Inflammatory macrophage treated with lipopolysaccharide for 1 hour (primary cell): Measurements from ENCODE around the gene IPO13.
A peak's percentile ranks its signal among the peaks of the same experiment; 100 is the strongest.

ENCODE experiments used
- DNase-seq, 2 donors: peaks; one replicate each; pipeline ENCODE4 v3.0.0-alpha.2; 2020 to 2022

The IPO13 gene

GRCh38 chr1:43930168-43930948, 16.4 kb upstream of the IPO13 start:
- no peak for DNase-seq

GRCh38 chr1:43930949-43931275, 15.8 kb upstream of the IPO13 start:
- DNase-seq, result no peak

- DNase-seq, result no peak
Observed at GRCh38 chr1:43931711-43932660, 14.8 kb upstream of the IPO13 start.

DNA sequence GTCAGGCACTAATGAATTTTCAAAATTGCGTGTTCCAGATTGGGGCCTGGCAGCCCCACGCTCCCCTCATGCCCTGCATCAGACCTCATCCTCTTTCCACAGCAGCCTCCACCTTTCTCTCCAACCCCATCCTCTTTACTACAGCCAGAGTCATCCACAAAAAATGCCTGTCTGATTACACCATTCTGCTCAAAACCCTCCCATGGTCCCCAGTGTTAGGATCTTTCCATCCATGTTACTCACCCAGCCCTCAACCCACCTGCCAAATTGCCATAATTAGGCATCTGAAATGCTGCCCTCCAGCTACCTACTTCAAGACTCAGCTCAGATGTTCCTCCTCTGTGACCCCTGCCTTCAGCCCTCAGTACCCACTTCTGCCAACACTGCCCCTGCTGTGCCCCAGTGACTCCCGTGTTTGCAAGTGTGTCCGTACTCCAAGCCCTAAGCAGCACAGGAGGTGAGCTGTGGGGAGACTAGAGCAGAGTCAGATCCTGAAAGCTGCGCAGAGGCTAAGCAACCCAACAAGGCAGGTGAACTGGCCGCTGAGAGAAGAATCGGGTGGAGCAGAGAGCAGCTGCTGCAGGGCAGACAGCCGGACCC, 13.9 kb upstream of the IPO13 start:
- no peak for DNase-seq

DNA sequence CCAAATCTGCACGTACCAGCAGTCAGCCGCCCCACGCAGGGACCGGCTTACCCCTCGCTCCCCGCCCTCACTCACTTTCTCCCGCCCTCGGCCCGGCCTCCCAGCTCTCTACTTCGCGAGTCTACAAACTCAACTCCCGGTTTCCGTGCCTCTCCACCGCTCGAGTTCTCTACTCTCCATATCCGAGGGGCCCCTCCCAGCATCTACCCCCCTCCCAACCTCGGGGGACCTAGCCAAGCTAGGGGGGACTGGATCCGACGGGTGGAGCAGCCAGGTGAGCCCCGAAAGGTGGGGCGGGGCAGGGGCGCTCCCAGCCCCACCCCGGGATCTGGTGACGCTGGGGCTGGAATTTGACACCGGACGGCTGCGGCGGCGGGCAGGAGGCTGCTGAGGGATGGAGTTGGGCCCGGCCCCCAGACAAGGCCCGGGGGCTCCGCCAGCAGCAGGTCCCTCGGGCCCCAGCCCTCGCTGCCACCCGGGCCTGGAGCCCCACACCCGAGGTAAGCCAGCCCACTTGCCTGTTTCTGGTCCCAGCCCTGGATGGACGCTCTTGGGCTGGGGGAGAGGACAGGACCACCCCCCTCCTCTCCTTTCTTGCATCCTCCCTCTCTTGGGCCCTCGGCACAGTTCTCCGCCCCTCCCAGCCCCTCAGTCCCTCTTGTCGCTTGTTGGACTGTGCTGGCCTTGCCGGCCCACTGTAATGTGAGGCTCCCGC, 13.2 kb upstream of the IPO13 start, which contains the start of gene ARTN:
ARTN (plus strand) TSS at position 416 of the 715 bp plus-strand sequence. CDS start 1,856 bp downstream, outside the sequence.
- no peak for DNase-seq

- peak; percentile 39 to 78 for DNase-seq
Observed at GRCh38 chr1:43934101-43934985, 12.4 kb upstream of the IPO13 start.

DNA sequence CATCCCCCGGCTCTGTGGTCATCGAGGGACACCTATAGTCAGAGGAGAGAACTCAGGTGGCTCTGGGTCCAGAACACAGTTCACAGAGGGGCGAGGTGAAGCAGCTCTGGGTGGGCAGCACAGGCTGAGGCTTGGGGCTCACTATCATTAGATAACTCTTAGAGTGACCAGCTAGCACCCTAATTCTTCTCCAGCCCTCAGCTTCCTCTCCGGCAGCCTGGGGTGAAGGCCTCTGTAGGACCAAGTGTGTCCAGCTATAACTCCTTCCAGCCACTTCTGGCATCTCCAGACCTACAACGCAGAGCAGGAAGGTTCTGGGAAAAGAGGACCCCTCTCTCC, 11.8 kb upstream of the IPO13 start:
- DNase-seq, result no peak

DNA sequence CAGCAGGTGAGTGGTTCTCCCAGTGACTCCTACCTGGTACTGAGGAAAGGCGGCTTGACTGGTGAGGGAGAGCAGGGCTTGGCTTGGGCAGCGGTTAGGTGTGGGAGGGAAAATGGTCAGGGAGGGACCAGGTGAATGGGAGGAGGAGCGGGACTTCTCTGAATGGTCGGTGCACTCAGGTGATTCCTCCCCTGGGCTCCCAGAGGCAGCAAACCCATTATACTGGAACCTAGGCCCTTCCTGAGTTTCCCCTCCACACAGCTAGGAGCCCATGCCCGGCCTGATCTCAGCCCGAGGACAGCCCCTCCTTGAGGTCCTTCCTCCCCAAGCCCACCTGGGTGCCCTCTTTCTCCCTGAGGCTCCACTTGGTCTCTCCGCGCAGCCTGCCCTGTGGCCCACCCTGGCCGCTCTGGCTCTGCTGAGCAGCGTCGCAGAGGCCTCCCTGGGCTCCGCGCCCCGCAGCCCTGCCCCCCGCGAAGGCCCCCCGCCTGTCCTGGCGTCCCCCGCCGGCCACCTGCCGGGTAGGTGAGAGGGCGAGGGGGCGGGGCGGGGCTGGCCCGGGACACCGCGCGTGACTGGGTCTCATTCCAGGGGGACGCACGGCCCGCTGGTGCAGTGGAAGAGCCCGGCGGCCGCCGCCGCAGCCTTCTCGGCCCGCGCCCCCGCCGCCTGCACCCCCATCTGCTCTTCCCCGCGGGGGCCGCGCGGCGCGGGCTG, 10.9 kb upstream of the IPO13 start:
- no peak for DNase-seq

- peak; percentile 33 for DNase-seq
Observed at GRCh38 chr1:43936431-43937151, 10.2 kb upstream of the IPO13 start.

GRCh38 chr1:43937179-43937865, 9.4 kb upstream of the IPO13 start:
- no peak for DNase-seq

GRCh38 chr1:43938383-43938782, 8.4 kb upstream of the IPO13 start:
- DNase-seq, result no peak

GRCh38 chr1:43938892-43939587, 7.7 kb upstream of the IPO13 start:
- DNase-seq, result no peak

- peak in 1 of 2 donors; percentile 21 for DNase-seq
Observed at GRCh38 chr1:43942411-43942810, 4.3 kb upstream of the IPO13 start.

- DNase-seq, result no peak
Observed at GRCh38 chr1:43944860-43945259, 1.9 kb upstream of the IPO13 start.

DNA sequence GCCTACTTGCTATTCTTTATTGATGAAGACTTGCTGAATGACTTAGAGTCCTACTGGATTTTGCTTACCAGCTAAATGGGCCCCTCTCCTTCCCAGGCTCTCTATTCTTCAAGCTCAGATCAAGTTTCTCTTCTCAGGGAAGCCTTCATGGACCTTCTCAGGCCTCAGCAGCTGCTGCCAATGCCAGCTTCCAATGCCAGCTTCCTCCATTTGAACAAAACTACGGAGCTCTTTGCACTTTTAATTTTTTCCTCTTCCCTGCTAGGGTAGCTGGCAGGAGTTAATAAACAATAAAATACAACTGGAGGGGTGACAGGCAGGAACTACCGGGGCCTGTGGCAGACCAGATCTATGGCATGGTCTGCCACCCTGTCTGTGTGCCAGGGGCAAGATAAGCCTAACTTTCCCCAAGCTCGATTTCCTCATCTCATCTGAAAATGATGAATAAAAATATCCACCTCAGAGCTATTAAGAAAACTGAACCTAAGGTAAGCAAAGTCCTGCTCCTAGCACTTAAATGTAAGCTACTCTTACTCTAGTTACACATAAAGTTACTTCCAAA, 995 bp upstream of the IPO13 start:
- no peak for DNase-seq

DNA sequence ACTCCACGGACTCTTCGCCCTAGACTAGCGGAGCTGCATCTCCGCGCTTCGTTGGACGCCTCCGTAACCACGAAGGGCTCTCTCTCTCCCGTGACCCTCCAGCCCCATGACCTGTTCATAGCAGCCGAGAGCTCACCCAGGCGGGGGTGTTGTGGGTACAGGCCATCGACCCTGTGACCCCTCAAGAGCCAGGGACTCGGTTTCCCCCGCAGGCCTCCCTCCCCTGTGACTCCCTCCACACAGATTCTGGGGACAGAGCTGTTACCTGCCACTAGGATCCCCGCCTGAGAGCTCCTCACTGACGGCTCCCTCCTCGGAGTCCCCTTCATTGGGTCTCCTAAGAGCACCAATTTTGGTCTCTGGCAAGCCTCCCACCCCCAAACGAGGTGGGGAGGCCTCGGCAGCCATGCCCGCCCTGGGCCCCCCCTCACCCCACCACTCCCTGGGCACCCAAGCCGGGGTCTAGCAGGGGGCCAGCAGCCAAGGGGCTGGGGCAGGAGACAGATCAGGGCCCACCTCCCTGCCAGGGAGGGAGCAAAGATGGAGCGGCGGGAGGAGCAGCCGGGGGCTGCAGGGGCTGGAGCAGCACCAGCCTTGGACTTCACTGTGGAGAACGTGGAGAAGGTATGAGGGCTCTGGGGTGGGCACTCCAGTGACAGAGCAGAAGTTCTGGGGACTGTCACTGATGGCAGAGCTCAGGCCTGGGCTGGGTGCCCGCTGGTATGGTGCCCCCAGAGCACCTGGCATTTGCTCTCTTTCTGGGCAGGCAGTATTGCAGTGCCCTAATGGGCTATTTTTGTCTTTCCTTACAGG, 517 bp downstream of the IPO13 start:
- no peak for DNase-seq

DNA sequence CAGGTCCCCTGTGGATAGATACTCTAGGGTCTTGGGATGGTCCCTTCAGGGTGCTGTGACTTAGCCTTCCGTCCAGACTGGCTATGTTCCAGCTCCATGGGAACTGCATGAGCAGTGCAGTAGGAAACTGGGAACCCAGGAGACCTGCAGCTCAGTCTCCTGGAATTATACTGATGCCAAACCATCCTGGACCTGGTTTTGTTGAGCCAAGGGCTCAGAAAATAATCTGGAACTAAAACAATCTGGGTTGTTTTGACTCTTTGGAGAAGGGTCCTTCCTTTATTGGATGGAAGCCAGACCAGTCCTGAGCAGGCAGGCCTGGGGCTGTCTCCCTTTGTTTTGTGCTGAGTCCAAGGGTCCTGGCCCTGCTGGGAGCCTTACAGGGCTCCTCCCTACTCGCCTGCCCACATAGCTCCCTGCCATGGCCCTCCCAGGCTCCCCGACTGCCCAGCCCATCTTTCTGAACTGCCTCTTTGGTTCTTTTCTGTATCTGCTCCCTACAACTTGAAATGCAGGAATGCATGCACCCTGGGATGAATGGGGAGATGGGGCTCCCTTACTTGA, 1.2 kb downstream of the IPO13 start:
- DNase-seq, result no peak

- DNase-seq, result no peak
Observed at GRCh38 chr1:43949678-43950077, 2.9 kb downstream of the IPO13 start.
